Transverse colon (tissue), 4 donors: ENCODE data around the gene SH3BP5. TPM values are rescaled to one million over a fixed set of nuclear protein-coding genes. Genes with fewer than 3 reads are reported as not detected.

Experiments
- DNase-seq: peaks from one replicate; pipeline ENCODE4 v3.0.0-alpha.2; 2019
- H3K27ac ChIP-seq, 4 donors: fragments of 200-600 bp; sonication (generic); 2 replicates each; pipeline ENCODE4 v1.5.1; 2016 to 2018; ENCODE audit warnings: inconsistent platforms in 4 of 4
- H3K27me3 ChIP-seq: fragments of 200-600 bp; sonication (generic); 2 replicates; pipeline ENCODE4 v1.5.1; 2017; ENCODE audit warnings: inconsistent platforms
- H3K36me3 ChIP-seq, 4 donors: fragments of 200-600 bp; sonication (generic); 2 replicates each; pipeline ENCODE4 v1.5.1; 2017 to 2019; ENCODE audit warnings: inconsistent platforms in 4 of 4
- H3K4me1 ChIP-seq, 4 donors: fragments of 200-600 bp; sonication (generic); 2 replicates each; pipeline ENCODE4 v1.5.1; 2017 to 2020; ENCODE audit warnings: inconsistent platforms in 4 of 4
- H3K4me3 ChIP-seq, 4 donors: fragments of 200-600 bp; sonication (generic); 1 replicate in 1 of 4; 2 replicates in 3 of 4; pipeline versions ENCODE4 v1.5.1 to v1.6.1; 2017 to 2019; ENCODE audit warnings: inconsistent platforms in 4 of 4
- H3K9me3 ChIP-seq, 2 donors: fragments of 200-600 bp; sonication (generic); 2 replicates each; pipeline ENCODE4 v1.5.1; 2017 to 2019; ENCODE audit warnings: inconsistent platforms in 2 of 2
- CTCF ChIP-seq, 5 experiments: fragments of 200-600 bp in 3 of 5; fragments of 450-650 bp in 2 of 5; sonication (generic) in 3 of 5; IDR thresholded peaks; 1 replicate in 2 of 5; 2 replicates in 3 of 5; pipeline ENCODE4 v1.5.1; 2016 to 2017; ENCODE audit warnings: antibody characterized with exemption in 5 of 5, inconsistent platforms in 3 of 5, mild to moderate bottlenecking in 2 of 5, moderate library complexity in 1 of 5
- EP300 ChIP-seq: sonication (generic); formaldehyde crosslinking; IDR thresholded peaks from one replicate; pipeline ENCODE4 v1.6.1; 2017; ENCODE audit warnings: antibody characterized with exemption, low read depth
- POLR2A ChIP-seq: fragments of 450-650 bp; IDR thresholded peaks from one replicate; pipeline ENCODE4 v1.6.1; 2016; ENCODE audit warnings: antibody characterized with exemption, mild to moderate bottlenecking, moderate library complexity
- POLR2AphosphoS5 ChIP-seq, 3 donors: sonication (generic); formaldehyde crosslinking; IDR thresholded peaks; one replicate each; pipeline ENCODE4 v1.6.1; 2016; ENCODE audit warnings: antibody characterized with exemption in 3 of 3
- WGBS, 2 donors: methylation state at CpG; one replicate each; pipeline ENCODE4 v1.1.5; 2018; ENCODE audit warnings: low coverage in 1 of 2; 5-methylcytosine and 5-hydroxymethylcytosine counted together
- in situ Hi-C, 4 donors: fragments of 200-750 bp; cut with MboI; loops; one replicate each; pipeline versions ENCODE4 v1.15.0 to v1.15.1; 2017; ENCODE audit warnings: low sequenced_read_pairs in 3 of 4, low pct_ligation_motif_present in 1 of 4, low pct_unique_long_range_greater_than_20kb in 1 of 4
- intact Hi-C: fragments of 100-400 bp; cut with DNase I; formaldehyde crosslinking; loops from one replicate; pipeline ENCODE4 v1.15.1; 2023; ENCODE audit warnings: low total_unique reads
- total RNA-seq, 4 donors: library from RNA; depleted of rRNA; stranded (reverse); fragments of >200 nt; gene quantifications; one replicate each; pipeline ENCODE4 v1.1.0, GENCODE V29; 2016

The SH3BP5 gene
- total RNA-seq, 4 donors from 2014 or later, result 7.5 to 32.4 (median 15.8) TPM

- peaks cover 0 to 80% (median 16%) of the 10 kb centered on the region in 4 donors for H3K36me3 ChIP-seq
- no peaks in the 10 kb centered on the region for H3K4me1 ChIP-seq
- no peak overlapping the region for H3K27ac ChIP-seq
- DNase-seq, result no peak
- no peak overlapping the region for H3K4me3 ChIP-seq
- intact Hi-C loops (no loop called here), in situ Hi-C loops (no loop called here)
- no peaks in the 10 kb centered on the region for H3K9me3 ChIP-seq
- H3K27me3 ChIP-seq, result no peaks in the 10 kb centered on the region
- TF ChIP-seq EP300, result no peak
- TF ChIP-seq CTCF (IDR thresholded peaks at IDR 0.05), result no peak
- no peak for TF ChIP-seq POLR2AphosphoS5 (IDR thresholded peaks at IDR 0.05)
- TF ChIP-seq POLR2A, result no peak
- WGBS, 2 donors, result 92 to 100% methylated on average over 1 of the region's 1 CpG
Measured at GRCh38 chr3:15228147-15228546, 104.2 kb downstream of the SH3BP5 start.

- H3K4me1 ChIP-seq, result peaks cover 0 to under 1% (median 0%) of the 10 kb centered on the region in 4 donors
- TF ChIP-seq CTCF (IDR thresholded peaks at IDR 0.05) (no peak), POLR2AphosphoS5 (IDR thresholded peaks at IDR 0.05) (no peak), POLR2A (no peak), EP300 (no peak)
- in situ Hi-C loops, result loop anchor here in 3 of 4 donors (25.0 kb wide), 2 partner anchors 338 to 1038 kb away; partner anchors contain the start of genes DPH3 (in 1 of the 3) and OXNAD1 (in 1 of the 3)
- H3K9me3 ChIP-seq, result no peaks in the 10 kb centered on the region
- WGBS, 2 donors, result 69 to 89% methylated on average over 4 to 7 of the region's 7 CpGs
- no peak for DNase-seq
- peaks cover 0 to 78% (median 25%) of the 10 kb centered on the region in 4 donors for H3K36me3 ChIP-seq
- H3K27ac ChIP-seq, result no peak overlapping the region
- H3K27me3 ChIP-seq, result no peaks in the 10 kb centered on the region
- intact Hi-C loops, result no loop called here
- H3K4me3 ChIP-seq, result no peak overlapping the region
Measured at GRCh38 chr3:15223685-15224572, 108.5 kb downstream of the SH3BP5 start.

- Histone ChIP-seq H3K4me1 (peaks cover 0 to 6% (median 0%) of the 10 kb centered on the region in 4 donors), H3K27ac (no peak overlapping the region), H3K36me3 (peaks cover 0 to 85% (median 29%) of the 10 kb centered on the region in 4 donors), H3K27me3 (no peaks in the 10 kb centered on the region), H3K4me3 (no peak overlapping the region), H3K9me3 (no peaks in the 10 kb centered on the region)
- TF ChIP-seq CTCF (IDR thresholded peaks at IDR 0.05) (no peak), POLR2A (no peak), EP300 (no peak), POLR2AphosphoS5 (IDR thresholded peaks at IDR 0.05) (no peak)
- in situ Hi-C loops, result loop anchor here in 3 of 4 donors (25.0 kb wide), 2 partner anchors 341 to 1041 kb away; partner anchors contain the start of genes DPH3 (in 1 of the 3) and OXNAD1 (in 1 of the 3)
- WGBS, 2 donors, result 87 to 88% methylated on average over 11 of the region's 11 CpGs
- intact Hi-C loops, result no loop called here
- DNase-seq, result no peak
Measured at GRCh38 chr3:15221574-15222217, 110.7 kb downstream of the SH3BP5 start.

GRCh38 chr3:15220661-15221060 is 111.7 kb downstream of the SH3BP5 start:
- intact Hi-C loops, result no loop called here
- Histone ChIP-seq H3K27me3 (no peaks in the 10 kb centered on the region), H3K4me3 (no peak overlapping the region), H3K36me3 (peaks cover 0 to 80% (median 29%) of the 10 kb centered on the region in 4 donors), H3K9me3 (no peaks in the 10 kb centered on the region), H3K27ac (no peak overlapping the region), H3K4me1 (peaks cover 0 to 6% (median 0%) of the 10 kb centered on the region in 4 donors)
- in situ Hi-C loops, result loop anchor here in 3 of 4 donors (25.0 kb wide), 2 partner anchors 342 to 1042 kb away; partner anchors contain the start of genes DPH3 (in 1 of the 3) and OXNAD1 (in 1 of the 3)
- DNase-seq, result no peak
- WGBS, 2 donors, result 89 to 100% methylated on average over 2 of the region's 2 CpGs
- TF ChIP-seq EP300 (no peak), POLR2A (no peak), POLR2AphosphoS5 (IDR thresholded peaks at IDR 0.05) (no peak), CTCF (IDR thresholded peaks at IDR 0.05) (no peak)
